Measurements from ENCODE around the gene GRHL1. TPM values are rescaled to one million over a fixed set of nuclear protein-coding genes. Genes with fewer than 3 reads are reported as not detected.

GRHL1 gene
- polyA plus RNA-seq, 1 experiment: 1.7 TPM

DNA sequence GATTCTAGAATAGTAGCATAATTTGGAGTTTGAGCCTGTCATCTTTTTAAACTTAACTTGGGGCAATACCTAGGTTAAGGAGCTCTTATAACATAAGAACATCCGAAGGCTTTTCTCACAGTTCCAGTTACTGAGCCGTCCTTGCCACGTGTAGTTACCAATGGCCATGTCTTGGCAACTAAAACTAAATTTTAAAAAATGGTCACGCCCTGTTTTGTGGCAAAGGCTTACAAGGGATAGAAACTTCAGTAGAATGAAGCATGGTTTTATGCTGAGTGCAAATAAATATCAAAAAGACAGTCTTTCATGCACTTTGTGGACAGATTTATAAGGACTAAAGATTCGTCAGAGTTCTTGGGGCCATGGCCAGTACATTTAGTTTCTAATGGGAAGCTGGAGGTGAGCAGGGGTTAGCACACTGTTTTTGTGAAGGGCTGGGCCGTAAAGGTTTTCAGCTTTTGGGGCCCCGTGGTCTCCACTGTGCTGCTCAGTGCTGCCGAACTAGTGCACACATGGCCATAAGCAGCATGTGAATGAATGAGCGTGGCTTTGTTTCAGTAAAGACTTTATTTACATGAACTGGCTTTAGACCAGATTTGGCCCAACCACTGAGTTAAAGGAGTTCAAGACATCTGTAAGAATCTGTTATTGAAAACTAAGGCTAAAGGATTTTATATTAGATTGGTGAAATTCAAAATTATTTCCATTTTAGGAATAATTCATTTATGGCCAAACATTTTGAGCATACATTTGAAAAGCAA lies 41.1 kb downstream of the GRHL1 start:
- POLR2A ChIA-PET: no interaction called here
- peaks cover 2% of the 10 kb centered on the region for H3K36me3 ChIP-seq (ENCODE audit: control insufficient read depth, insufficient read depth, low read length)
- TF ChIP-seq, protein P1, sequence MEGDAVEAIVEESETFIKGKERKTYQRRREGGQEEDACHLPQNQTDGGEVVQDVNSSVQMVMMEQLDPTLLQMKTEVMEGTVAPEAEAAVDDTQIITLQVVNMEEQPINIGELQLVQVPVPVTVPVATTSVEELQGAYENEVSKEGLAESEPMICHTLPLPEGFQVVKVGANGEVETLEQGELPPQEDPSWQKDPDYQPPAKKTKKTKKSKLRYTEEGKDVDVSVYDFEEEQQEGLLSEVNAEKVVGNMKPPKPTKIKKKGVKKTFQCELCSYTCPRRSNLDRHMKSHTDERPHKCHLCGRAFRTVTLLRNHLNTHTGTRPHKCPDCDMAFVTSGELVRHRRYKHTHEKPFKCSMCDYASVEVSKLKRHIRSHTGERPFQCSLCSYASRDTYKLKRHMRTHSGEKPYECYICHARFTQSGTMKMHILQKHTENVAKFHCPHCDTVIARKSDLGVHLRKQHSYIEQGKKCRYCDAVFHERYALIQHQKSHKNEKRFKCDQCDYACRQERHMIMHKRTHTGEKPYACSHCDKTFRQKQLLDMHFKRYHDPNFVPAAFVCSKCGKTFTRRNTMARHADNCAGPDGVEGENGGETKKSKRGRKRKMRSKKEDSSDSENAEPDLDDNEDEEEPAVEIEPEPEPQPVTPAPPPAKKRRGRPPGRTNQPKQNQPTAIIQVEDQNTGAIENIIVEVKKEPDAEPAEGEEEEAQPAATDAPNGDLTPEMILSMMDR (IDR thresholded peaks at IDR 0.05; ENCODE audit: insufficient read depth, low read depth, low read length): no peak
- no peak overlapping the region for H3K4me3 ChIP-seq (ENCODE audit: low read depth, low read length)
- CTCF ChIA-PET: interaction anchor here (0.6 to 2.4 kb wide), 8 partner anchors 9 to 568 kb away, joined by 3 to 21 read pairs (median 4); no protein-coding TSS in a partner anchor
- DNase-seq (ENCODE audit: low read depth): no peak
- H3K27me3 ChIP-seq (ENCODE audit: control insufficient read depth, insufficient read depth, low read length): no peaks in the 10 kb centered on the region

GRCh38 chr2:9993488-9994165 lies 42.1 kb downstream of the GRHL1 start:
- TF ChIP-seq, protein P1 (IDR thresholded peaks at IDR 0.05; ENCODE audit: insufficient read depth, low read depth, low read length): peak; percentile 55
- POLR2A ChIA-PET: interaction anchor here (0.6 kb wide), 1 partner anchor 1907 kb away, joined by 3 read pairs; no protein-coding TSS in a partner anchor
- Histone ChIP-seq H3K27me3 (ENCODE audit: control insufficient read depth, insufficient read depth, low read length) (no peaks in the 10 kb centered on the region), H3K4me3 (ENCODE audit: low read depth, low read length) (no peak overlapping the region), H3K36me3 (ENCODE audit: control insufficient read depth, insufficient read depth, low read length) (peaks cover 2% of the 10 kb centered on the region)
- CTCF ChIA-PET: interaction anchor here (0.6 to 2.4 kb wide), 6 partner anchors 10 to 570 kb away, joined by 4 to 21 read pairs (median 9); no protein-coding TSS in a partner anchor
- DNase-seq (ENCODE audit: low read depth): peak; percentile 59

- Histone ChIP-seq H3K4me3 (ENCODE audit: low read depth, low read length) (no peak overlapping the region), H3K27me3 (ENCODE audit: control insufficient read depth, insufficient read depth, low read length) (no peaks in the 10 kb centered on the region), H3K36me3 (ENCODE audit: control insufficient read depth, insufficient read depth, low read length) (peaks cover 2% of the 10 kb centered on the region)
- ChIA-PET POLR2A (no interaction called here), CTCF (interaction anchor here (1.6 to 2.4 kb wide), 3 partner anchors 10 to 194 kb away, joined by 14 to 21 read pairs (median 17); no protein-coding TSS in a partner anchor)
- TF ChIP-seq, protein P1 (IDR thresholded peaks at IDR 0.05; ENCODE audit: insufficient read depth, low read depth, low read length): no peak
- DNase-seq (ENCODE audit: low read depth): no peak
Observed at GRCh38 chr2:9994462-9994861, 43.0 kb downstream of the GRHL1 start.

DNA sequence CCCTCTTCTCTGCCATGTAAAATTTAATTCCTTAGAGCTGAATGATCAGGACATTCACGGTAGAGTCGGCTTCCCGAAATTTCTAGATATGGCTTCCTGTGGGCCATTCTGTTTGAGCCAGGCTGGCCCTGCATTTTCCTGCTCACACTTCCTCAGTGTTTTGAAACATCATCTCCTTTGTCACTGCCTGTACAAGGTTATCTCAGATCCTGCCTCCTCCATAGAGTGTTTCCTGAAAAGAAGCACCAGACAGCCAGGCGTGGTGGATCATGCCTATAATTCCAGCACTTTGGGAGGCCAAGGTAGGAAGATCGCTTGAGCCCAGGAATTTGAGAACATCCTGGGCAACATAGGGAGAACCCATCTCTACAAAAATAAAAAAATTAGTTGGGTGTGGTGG lies 43.6 kb downstream of the GRHL1 start:
- Histone ChIP-seq H3K4me3 (ENCODE audit: low read depth, low read length) (no peak overlapping the region), H3K27me3 (ENCODE audit: control insufficient read depth, insufficient read depth, low read length) (no peaks in the 10 kb centered on the region), H3K36me3 (ENCODE audit: control insufficient read depth, insufficient read depth, low read length) (peaks cover 2% of the 10 kb centered on the region)
- no peak for DNase-seq (ENCODE audit: low read depth)
- TF ChIP-seq, protein P1 (IDR thresholded peaks at IDR 0.05; ENCODE audit: insufficient read depth, low read depth, low read length): no peak
- POLR2A ChIA-PET: no interaction called here
- CTCF ChIA-PET: interaction anchor here (2.5 kb wide), 1 partner anchor 10 kb away, joined by 12 read pairs; no protein-coding TSS in a partner anchor

GRCh38 chr2:9996321-9996720 lies 44.8 kb downstream of the GRHL1 start:
- Histone ChIP-seq H3K36me3 (ENCODE audit: control insufficient read depth, insufficient read depth, low read length) (peaks cover 2% of the 10 kb centered on the region), H3K4me3 (ENCODE audit: low read depth, low read length) (no peak overlapping the region), H3K27me3 (ENCODE audit: control insufficient read depth, insufficient read depth, low read length) (no peaks in the 10 kb centered on the region)
- CTCF ChIA-PET: interaction anchor here (0.7 to 2.5 kb wide), 6 partner anchors 9 to 196 kb away, joined by 3 to 12 read pairs (median 3); no protein-coding TSS in a partner anchor
- POLR2A ChIA-PET: no interaction called here
- DNase-seq (ENCODE audit: low read depth): no peak
- TF ChIP-seq, protein P1 (IDR thresholded peaks at IDR 0.05; ENCODE audit: insufficient read depth, low read depth, low read length): no peak

All from BJ (cell line).